Umbilical cord (tissue), 2 donors: ENCODE measurements around the gene AGL. TPM values are rescaled to one million over a fixed set of nuclear protein-coding genes. Genes with fewer than 3 reads are reported as not detected.
"Not testable (repeated sequence)": the region's sequence is repeated elsewhere in the genome, so short reads cannot be mapped to it uniquely, and the experiment has no call there.

Experiments
- DNase-seq: peaks from one replicate; pipeline ENCODE4 v3.0.0-alpha.2; 2015; ENCODE audit warnings: low spot score
- total RNA-seq: library from RNA; depleted of rRNA; stranded (reverse); fragments of >200 nt; gene quantifications from one replicate; pipeline ENCODE4 v1.2.3, GENCODE V29; 2014; ENCODE audit warnings: low replicate concordance; ENCODE audit not compliant: insufficient read depth

The AGL gene
- total RNA-seq, 1 donor from 2014 or later: 25.0 TPM

GRCh38 chr1:99851850-99852454 is 1.8 kb downstream of the AGL start:
- no peak for DNase-seq

GRCh38 chr1:99852648-99853047 is 2.5 kb downstream of the AGL start:
- peak; percentile 44 for DNase-seq

- DNase-seq: no peak
Measured at GRCh38 chr1:99855914-99856450, 5.8 kb downstream of the AGL start.

GRCh38 chr1:99857041-99857440 is 6.9 kb downstream of the AGL start:
- DNase-seq: not testable (repeated sequence)

- no peak for DNase-seq
Measured at GRCh38 chr1:99858286-99858685, 8.1 kb downstream of the AGL start.

- no peak for DNase-seq
Measured at GRCh38 chr1:99858881-99859280, 8.7 kb downstream of the AGL start.

- no peak for DNase-seq
Measured at GRCh38 chr1:99860703-99861102, 10.5 kb downstream of the AGL start.

- DNase-seq: no peak
Measured at GRCh38 chr1:99867682-99868081, 17.5 kb downstream of the AGL start.

GRCh38 chr1:99869304-99869703 is 19.1 kb downstream of the AGL start:
- DNase-seq: no peak

- no peak for DNase-seq
Measured at GRCh38 chr1:99869723-99870122, 19.6 kb downstream of the AGL start.

GRCh38 chr1:99872063-99872462 is 21.9 kb downstream of the AGL start:
- DNase-seq: no peak

GRCh38 chr1:99877568-99877967 is 27.4 kb downstream of the AGL start:
- no peak for DNase-seq

- DNase-seq: no peak
Measured at GRCh38 chr1:99886179-99886578, 36.0 kb downstream of the AGL start.

- DNase-seq: no peak
Measured at GRCh38 chr1:99886841-99887240, 36.7 kb downstream of the AGL start.

GRCh38 chr1:99887890-99888289 is 37.7 kb downstream of the AGL start:
- DNase-seq: no peak

- DNase-seq: no peak
Measured at GRCh38 chr1:99891997-99892396, 41.8 kb downstream of the AGL start.

- not testable (repeated sequence) for DNase-seq
Measured at GRCh38 chr1:99903278-99903677, 53.1 kb downstream of the AGL start.

GRCh38 chr1:99906535-99906934 is 56.4 kb downstream of the AGL start:
- DNase-seq: no peak

- no peak for DNase-seq
Measured at GRCh38 chr1:99917214-99917613, 67.1 kb downstream of the AGL start.

GRCh38 chr1:99919220-99919619 is 69.1 kb downstream of the AGL start:
- DNase-seq: no peak

- DNase-seq: no peak
Measured at GRCh38 chr1:99934801-99935200, 84.6 kb downstream of the AGL start.

GRCh38 chr1:99935534-99935933 is 85.4 kb downstream of the AGL start:
- no peak for DNase-seq

- no peak for DNase-seq
Measured at GRCh38 chr1:99936071-99936470, 85.9 kb downstream of the AGL start.

GRCh38 chr1:99942723-99943122 is 92.6 kb downstream of the AGL start:
- no peak for DNase-seq
